Activated CD8-positive, alpha-beta memory T cell treated with anti-CD3 and anti-CD28 coated beads for 48 hours (primary cell): ENCODE results near the gene VPS72.

Experiments used
- DNase-seq, 3 experiments: peaks; one replicate each; pipeline ENCODE4 v3.0.0-alpha.2; 2020; ENCODE audit warnings: low read depth in 2 of 3, low spot score in 2 of 3

VPS72 gene

GRCh38 chr1:151187205-151187604 lies 2.8 kb downstream of the VPS72 start:
- no peak for DNase-seq

DNA sequence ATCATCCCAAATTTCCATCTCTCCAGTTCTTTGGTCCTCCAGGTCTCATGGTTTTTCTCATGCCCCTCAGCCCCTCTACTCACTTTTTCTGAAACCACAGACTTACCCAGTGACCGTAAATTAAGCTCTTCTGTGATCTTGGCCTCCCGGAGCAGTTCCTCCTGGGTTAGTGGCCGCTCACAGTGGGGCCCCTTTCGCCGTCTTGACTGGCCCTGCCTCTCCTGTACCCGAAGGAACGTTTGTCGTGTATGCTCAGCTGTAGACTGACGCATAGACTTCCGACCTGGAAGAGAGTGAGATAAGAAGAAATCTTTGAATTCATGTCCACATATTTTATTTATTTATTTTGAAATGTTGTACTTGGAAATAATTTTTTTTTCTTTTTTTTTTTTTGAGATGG lies 5.8 kb downstream of the VPS72 start:
- DNase-seq: no peak

- no peak for DNase-seq
Observed at GRCh38 chr1:151176514-151177045, 13.4 kb downstream of the VPS72 start.

DNA sequence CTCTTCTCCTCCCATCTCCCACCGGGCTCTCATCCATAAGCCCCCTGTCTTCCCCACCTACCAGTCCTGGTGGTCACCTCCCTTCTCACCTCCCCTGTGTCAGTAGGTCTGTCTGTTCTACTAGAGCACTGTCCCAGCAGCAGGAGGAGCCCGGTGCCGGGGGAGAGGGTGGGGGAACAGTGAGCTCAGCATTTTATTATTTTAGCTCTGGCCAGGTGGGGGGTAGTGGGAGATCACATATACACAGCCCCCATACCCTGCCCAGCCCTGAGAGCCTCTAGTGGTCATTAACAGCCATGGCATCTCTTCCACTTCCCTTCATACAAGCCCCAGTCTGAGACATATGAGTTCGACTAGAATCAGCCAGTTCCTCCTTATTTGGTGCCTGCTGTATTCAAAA lies 14.1 kb downstream of the VPS72 start, which contains the start of gene TMOD4:
TSS of gene TMOD4 (minus strand) at position 119 of the 400 bp plus-strand sequence. CDS start 1,106 bp downstream, outside the sequence.
- DNase-seq: no peak

DNA sequence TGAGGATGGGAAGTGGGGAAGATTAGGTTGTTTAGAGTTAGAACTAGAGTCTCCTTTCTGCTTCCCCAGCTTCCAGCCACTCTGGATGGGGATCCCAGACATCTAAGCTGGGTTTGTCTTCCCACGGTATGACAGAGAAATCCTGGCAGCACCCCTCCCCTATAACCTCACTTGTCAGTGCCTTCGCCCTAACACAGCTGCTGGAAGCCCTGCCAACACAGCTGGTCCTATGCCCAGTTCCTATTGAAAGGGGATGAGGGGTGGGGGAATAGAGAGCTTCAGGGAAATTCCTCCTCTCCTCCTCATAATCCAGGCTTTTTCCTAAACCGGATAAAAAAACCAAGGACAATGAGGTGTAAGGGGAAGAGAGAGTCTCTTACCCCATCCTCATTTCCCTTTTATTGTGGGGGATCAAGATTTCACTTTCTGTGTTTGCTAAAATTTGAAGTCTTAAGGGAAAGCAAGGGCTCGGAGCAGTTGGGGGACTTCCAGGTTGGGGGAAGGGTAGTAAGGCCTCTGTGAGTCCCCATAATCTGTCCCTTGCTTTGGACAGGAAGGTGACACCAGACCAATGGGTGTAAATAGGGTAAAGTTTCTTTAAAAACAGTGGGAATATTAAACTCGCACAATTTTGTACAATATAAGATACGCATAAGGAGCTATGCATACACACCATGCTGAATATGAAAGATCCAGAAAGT lies 14.8 kb downstream of the VPS72 start:
- DNase-seq: no peak

DNA sequence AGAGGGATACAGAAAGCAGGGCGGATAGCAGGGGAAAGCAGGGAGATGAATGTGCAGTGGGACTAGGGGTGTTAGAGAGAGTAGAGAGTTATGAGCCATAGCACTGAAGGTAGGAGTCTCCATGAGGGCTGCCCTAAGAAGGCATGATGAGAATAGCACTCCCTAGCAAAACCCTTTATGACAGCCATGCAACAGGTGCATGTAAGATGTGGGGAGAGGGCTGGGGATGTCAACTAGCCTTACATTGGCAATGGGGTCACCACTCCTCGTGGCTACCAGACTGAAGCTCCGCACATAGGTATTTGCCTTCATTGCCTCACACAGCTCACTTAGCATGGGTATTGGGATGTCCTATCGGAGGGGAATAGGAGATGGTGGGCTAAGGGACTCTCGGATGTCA lies 18.8 kb downstream of the VPS72 start:
- DNase-seq: no peak

- no peak for DNase-seq
Observed at GRCh38 chr1:151167116-151167515, 22.9 kb downstream of the VPS72 start.

DNA sequence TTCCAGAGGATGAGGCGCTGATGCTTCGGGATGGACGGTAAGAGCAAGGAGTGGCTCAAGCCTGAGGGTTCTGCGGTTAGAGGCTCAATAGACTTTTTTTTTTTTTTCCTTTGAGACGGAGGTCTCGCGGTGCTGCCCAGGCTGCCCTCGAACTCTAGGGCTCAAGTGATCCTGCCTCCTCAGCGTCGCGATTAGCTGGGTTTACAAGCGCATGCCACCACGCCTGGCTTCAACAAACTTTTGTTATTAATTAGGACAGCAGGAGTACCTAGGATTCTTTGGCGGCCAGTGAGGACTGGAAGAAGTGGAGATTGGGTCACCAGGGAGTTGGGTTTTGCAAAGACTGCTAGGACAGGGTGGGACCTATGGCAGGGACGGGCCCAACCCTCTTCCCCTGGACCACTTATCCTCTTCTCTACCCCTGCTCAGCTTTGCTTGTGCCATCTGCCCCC lies 23.5 kb downstream of the VPS72 start:
- no peak for DNase-seq

GRCh38 chr1:151165738-151166504 lies 24.1 kb downstream of the VPS72 start, which contains the start of the genes LYSMD1 and SCNM1:
Gene LYSMD1, minus strand, starts transcription at chr1:151165902. Its CDS starts 644 bp downstream, at chr1:151165258.
Gene SCNM1, plus strand, starts transcription at chr1:151166144. Its CDS starts 9 bp downstream, at chr1:151166153.
- DNase-seq: peak; percentile 77 to 84 (median 83)

GRCh38 chr1:151165281-151165737 lies 24.7 kb downstream of the VPS72 start:
- DNase-seq: no peak

DNA sequence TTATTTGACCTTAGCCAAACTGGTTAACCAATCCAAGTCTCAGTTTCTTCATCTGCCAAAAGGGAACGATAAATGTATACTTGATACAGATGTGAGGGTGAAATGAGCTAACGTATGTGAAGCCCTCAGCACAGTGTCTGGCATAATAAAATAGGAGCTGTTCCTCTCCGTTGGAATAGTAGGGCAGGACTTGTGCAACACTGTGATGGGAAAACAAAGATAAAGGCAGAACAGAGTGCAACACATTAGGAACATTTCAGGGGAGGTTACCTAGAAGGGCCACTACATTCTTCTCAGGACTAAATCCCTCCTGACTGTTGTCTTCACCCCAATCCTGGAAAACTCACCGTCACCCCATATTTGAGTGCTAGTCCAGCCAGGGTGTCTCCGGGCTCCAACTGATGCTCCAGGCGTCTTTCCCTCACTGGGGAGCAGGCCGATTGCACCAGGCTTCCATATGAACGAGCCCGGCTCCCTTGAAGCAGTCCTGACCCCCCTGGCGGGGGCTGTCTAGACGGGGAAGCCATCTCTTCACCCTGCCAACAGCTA lies 25.2 kb downstream of the VPS72 start:
- DNase-seq: no peak

DNA sequence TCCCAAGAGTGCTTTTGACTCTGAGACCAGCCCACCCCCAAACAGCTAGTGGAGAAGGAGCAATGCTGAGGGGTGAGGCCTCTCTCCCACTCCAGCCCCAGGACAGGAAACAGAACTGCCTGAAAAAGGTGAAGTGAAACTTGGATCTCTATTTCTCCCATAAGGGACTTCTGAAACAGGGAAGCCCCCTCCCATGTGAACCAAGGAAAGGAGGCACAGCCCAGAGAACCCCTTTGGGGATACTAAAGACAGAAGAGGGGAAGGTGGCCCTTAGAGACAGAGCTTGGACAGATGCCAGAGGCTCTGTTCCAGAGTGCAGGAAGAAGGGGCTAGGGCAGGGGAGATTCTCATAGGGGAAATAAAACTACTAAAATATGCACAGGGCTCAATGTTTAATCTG lies 30.6 kb downstream of the VPS72 start:
- DNase-seq: no peak

DNA sequence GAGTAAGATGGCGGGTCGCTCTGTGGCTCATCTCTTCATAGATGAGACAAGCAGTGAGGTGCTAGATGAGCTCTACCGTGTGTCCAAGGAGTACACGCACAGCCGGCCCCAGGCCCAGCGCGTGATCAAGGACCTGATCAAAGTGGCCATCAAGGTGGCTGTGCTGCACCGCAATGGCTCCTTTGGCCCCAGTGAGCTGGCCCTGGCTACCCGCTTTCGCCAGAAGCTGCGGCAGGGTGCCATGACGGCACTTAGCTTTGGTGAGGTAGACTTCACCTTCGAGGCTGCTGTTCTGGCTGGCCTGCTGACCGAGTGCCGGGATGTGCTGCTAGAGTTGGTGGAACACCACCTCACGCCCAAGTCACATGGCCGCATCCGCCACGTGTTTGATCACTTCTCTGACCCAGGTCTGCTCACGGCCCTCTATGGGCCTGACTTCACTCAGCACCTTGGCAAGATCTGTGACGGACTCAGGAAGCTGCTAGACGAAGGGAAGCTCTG lies 31.2 kb downstream of the VPS72 start:
- no peak for DNase-seq

DNA sequence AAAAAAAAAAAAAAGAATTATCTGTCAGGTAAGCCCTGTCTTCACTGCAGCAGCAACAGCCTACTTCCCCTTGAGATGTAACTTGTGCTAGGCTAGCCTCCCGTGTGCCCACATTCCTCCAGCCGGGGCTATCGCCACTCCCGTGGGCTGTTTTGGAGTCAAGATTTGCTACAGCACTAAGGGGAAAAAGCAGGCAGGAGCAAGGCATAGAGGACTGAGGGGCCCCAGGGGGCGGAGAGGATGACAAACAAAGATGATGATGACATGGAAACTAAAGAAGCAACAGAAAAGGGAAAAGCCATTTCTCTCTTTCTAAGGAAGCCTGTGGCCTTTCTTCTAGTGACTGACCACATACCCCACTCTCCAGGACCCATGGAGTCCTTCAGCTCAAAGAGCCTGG lies 31.7 kb downstream of the VPS72 start:
- peak in 2 of 3 experiments; percentile 26 to 34 for DNase-seq

- DNase-seq: peak in 2 of 3 experiments; percentile 26 to 41
Observed at GRCh38 chr1:151157067-151157531, 32.9 kb downstream of the VPS72 start.

DNA sequence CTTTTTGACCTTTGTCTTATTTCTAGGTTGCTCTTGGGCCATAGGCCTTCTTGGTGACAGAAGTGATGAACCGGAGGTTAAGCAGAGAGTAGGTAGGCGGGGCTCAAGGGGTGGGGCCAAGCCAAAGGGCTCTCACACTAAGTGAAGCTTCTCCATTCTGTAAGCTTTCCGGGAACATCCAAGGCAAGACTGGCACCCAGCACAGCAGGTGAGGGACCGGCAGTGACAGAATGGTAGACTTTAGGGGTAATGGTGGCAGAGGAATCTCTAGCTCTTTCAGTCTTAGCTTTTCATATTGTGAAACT lies 33.5 kb downstream of the VPS72 start, which contains the start of gene TNFAIP8L2:
TSS of gene TNFAIP8L2 (plus strand) at position 135 of the 305 bp plus-strand sequence. CDS start 2,049 bp downstream, outside the sequence.
- DNase-seq: peak in 1 of 3 experiments; percentile 53

DNA sequence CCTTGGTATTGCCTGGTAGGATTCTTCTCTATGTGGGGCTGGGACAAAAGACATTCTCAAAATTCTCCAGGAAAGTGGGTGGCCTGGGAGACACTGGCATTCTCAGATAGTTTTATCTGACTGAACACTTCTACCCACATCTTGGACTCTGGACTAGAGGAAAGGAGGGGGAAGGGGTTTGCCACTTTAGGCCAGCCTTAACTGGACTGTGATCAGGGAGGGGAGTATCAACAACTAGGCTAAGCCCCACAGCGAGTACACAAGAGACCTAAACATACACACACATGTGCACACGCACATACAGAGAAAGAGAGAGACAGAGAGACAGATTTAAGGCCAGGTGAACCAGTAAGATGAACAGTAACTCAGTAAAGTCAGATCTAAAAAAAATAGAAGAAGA lies 42.3 kb downstream of the VPS72 start:
- DNase-seq: no peak

GRCh38 chr1:151147132-151147503 lies 42.9 kb downstream of the VPS72 start:
- DNase-seq: no peak

DNA sequence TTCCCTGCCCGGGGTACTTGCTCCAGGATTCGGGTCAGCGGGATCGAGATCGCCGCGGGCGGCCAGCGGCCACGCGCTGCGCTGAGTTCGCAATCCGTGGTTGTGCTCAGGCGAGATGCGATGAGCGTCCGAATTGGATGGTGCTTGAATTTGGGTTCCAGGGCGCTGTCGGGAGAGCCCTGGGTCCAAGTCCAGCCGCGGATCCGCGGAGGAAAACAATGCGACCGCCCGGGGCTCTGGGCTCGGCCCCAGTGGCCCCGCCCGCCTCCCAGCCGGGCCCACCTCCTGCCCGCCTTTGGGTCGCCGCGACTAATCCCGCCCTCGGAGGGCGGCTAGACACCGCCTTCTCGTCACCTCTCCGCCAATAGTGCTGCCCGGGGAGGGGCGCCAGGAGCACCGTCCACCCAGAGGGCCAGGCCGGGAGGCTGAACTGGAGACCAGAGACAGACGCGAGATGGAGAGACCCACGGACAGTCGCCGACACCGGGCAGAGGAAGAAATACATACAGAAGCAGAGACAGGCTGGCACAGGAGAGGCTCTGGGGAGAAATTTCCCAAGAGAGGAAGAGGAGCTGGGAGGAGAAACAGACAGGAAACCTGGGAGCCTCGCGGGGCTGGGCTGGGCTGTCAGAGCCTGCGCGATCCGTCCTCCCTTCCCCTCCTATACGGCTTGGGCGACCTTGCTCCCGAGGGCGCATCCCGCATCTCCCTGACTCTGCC lies 43.4 kb downstream of the VPS72 start, which contains the start of gene SEMA6C:
TSS of gene SEMA6C (minus strand) at position 220 of the 720 bp plus-strand sequence. CDS start 4,010 bp downstream, outside the sequence.
- peak; percentile 74 to 80 (median 79) for DNase-seq

DNA sequence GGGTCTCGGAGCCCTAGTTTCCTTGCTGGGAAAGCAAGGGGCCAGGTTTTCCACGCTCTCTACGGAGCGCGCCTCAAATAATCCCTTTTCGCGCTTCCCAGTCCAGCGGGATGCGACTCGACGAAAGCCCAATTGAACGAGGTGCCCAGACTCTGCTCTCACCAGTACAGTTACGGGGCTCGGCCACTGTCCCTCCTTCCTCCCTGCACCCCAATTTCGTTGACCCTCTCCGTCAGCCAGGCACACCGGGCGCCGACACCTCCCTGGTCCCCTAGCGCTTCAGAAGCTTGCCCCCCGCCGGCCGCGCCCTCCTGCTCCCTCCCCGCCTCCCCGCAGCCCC lies 44.0 kb downstream of the VPS72 start:
- no peak for DNase-seq
